NCI-H1436 (cell line): ENCODE measurements around the gene IL31RA.
"Not testable (repeated sequence)": the region's sequence is repeated elsewhere in the genome, so short reads cannot be mapped to it uniquely, and the experiment has no call there.

ENCODE experiments used
- DNase-seq: peaks from one replicate; lab custom pipeline; 2025; lab: John Stamatoyannopoulos, UW

IL31RA gene

DNA sequence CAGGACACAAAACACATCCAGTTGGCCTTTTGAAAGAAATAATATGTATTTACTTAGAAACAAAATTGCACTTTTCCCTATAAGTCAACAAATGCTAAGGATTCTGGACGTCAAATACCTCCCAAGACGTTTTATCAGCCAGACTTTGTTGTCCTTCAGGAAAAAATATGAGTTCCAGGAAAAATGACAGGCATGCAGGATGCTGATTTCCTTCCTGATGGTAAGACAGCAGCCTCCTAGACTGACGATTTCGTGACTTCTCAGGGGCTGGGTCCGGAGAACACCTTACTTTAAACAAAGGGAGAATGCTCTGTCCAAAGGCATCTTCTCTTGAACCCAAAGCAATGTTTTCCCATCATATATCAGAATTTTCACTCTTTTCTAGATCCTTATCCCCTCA, 74.6 kb downstream of the IL31RA start:
- no peak for DNase-seq

- DNase-seq: no peak
Observed at GRCh38 chr5:55926476-55926875, 75.3 kb downstream of the IL31RA start.

DNA sequence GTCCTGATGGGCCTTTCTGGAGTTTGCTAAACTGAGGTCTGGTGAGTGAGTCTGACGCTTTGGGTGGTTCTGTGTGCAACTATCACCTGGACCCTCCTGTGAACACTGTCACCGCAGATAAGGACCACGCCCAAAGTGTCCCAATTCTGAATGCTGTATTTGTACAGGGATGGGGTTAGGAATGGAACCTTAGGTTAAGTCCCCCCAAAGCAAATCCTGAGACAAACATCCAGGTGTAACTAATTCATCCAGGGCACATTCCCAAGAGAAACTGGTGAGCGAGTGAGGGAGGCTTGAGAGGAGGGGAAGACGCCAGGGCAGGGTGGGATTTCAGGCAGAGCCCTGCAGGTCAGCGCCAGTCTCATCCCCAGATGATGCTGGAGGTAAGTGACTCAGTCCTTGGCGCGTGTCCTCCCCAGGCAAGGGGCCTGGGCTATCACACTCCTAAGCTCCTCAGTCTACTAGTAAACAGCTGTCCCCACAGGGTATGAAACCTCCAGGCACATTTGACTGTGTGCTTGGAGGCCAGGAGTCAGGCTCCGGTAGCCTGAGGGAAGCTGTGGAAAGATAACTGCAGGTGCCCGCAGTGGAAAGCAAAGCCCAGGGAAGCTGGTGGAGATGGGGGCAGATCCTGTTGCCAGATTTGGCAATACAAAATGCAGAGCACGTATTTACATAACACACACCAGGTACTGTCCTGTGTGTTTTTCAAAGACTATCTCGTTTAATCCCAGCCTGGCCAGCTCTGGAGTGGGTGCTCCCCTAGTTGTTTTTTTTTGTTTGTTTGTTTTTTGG, 76.9 kb downstream of the IL31RA start:
- no peak for DNase-seq

GRCh38 chr5:55929020-55929799, 78.1 kb downstream of the IL31RA start:
- DNase-seq: no peak

DNA sequence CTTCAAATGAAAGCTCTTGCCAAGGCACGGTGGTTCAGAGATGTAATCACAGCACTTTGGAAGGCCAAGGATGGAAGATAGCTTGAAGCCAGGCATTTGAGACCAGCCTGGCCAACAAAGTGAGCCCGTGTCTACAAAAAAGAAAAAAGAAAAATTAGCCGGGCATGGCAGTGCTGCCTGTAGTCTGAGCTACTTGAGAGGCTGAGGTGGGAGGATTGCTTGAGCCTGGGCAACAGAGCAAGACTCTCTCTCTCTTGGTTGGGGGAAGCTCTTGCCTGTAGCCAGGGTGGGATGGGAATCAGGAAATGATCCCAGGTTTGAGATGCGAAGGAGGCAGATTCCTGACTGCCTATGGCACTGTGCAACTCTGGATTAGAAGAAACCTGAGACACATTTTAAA, 81.5 kb downstream of the IL31RA start:
- DNase-seq: no peak

DNA sequence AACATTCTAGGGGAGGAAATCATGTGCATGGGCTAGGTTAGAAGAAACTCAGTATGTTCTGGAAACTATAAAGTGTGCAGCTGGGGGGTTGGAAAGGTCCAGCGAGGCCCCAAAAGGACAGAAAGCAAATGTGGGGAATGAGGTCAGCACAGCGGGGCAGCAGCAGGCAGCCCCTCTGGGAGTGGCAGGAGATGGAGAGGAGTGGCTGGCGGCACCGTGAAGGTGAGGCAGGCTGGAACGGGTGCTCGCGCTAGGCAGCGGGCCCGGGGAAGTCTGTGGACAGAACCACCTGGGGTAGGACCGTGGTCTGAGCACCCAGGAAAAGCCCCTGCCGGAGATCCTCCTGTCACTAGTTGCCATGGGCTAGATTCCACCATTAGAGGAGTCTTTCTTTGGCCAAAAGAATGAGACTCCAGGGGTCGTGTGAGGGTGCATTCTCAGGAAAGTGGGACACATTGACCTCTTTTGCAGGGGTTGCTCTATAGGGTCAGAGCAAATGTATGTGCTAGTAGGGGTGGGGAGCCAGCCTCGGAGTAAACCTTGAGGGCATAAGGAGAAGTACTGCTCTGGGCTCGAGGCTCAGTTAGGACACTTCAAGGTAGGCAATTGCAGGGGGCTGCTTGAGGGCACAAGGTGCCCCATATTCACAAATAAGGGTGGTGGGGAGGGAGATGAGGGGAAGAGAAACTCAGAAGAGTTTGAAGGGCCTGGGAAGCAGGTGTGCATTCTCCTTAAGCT, 82.4 kb downstream of the IL31RA start:
- no peak for DNase-seq

DNA sequence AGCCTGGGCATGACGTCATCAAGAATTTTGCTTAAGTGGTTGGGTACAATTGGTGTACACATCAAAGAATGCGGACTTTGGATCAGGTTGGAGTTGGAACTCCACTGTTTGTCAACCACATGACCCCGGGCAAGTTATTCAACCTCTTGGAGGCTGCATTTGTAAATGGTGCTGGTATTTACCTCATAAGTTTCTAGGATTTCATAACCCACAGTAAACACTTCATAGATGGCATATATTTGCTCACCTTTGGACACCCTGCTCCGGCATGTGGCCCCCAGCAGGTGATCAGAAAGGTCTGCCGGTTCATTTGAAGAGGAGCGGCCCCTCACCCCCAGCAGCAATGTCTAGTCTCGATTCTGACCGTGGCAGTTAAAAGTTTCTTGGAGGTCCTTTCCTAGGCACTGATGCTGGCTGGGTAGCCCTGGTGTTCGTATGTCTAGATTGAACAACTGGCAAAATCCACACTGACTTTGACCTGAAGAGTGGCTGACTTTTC, 83.0 kb downstream of the IL31RA start:
- DNase-seq: no peak

DNA sequence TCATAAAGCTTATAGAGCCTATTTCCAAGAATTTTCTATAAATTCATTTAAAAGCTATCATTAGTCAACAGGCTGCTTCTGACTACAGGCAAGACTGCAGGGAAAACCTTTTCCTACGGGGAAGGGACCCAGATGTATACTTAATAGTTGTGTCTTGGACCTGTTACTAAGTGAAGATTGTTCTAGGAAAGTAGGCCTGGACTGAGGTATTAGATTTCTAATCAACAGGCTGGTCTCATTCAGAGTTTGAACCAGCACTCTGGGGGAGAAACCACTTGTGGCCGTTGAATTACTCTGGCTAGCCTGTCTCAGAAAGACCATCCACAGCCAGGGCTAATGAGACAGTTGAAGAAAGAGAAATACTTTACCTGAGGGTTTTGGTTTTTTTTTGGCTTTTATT, 83.6 kb downstream of the IL31RA start:
- no peak for DNase-seq

- no peak for DNase-seq
Observed at GRCh38 chr5:55935371-55935770, 84.2 kb downstream of the IL31RA start.

DNA sequence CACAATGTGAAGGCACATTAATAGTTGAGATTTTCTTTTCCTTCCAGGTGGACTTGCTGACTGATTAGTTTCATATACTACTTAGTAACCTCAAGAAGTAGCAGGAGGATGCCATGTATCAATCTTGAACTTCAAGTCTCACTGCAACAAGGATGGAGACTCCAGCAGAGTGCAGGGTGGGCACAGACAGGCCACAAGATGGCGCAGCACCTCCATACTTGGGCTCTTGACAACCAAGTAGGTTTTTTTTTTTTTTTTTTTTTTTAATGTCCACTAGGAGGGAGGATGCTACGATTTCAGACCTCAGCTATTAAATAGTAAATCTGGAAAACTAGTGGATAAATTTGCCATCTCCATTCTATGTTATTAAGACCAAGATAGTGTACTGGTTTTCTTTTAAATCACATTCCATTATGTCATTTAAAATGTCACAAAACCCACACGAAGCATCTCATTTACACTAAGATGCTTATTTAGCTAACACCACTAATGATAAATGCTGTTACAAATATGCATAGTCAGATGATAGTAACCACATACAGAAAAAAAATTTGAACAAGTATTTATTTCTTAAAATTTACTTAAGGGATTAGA, 85.0 kb downstream of the IL31RA start:
- peak; percentile 53 for DNase-seq

DNA sequence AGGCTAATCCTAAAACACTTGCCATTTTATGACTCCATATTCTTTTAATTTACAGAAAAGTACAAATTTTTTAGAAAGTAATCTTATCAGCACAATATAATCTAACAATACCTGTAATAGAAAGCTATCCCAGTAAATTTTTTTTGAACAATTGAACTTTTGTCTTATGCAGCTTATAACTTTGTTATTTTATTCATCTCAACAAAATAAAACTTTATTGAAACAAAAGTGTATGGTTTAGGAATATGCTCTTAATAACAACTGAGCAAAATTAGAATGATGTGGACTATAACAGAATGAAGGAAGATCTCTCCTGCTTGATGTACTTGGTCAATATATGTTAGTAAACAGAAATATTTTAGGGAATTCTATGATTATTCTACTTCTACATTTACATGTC, 86.4 kb downstream of the IL31RA start:
- not testable (repeated sequence) for DNase-seq

- DNase-seq: not testable (repeated sequence)
Observed at GRCh38 chr5:55941154-55941553, 90.0 kb downstream of the IL31RA start.

- DNase-seq: no peak
Observed at GRCh38 chr5:55959208-55959607, 108.1 kb downstream of the IL31RA start.

DNA sequence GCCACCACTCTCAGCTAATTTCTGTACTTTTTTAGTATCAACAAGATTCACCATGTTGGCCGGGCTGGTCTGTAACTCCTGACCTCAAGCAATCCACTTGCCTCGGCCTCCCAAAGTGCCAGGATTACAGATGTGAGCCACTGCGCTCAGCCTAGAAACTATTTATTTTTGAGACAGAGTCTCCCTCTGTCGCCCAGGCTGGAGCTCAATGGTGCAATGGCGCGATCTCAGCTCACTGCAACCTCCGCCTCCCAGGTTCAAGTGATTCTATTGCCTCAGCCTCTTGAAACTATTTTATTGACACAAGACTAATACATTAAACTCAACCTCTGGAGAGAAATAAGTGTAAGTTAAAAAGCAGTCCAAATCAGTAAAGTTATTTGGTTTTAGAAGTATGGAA, 109.6 kb downstream of the IL31RA start:
- no peak for DNase-seq

DNA sequence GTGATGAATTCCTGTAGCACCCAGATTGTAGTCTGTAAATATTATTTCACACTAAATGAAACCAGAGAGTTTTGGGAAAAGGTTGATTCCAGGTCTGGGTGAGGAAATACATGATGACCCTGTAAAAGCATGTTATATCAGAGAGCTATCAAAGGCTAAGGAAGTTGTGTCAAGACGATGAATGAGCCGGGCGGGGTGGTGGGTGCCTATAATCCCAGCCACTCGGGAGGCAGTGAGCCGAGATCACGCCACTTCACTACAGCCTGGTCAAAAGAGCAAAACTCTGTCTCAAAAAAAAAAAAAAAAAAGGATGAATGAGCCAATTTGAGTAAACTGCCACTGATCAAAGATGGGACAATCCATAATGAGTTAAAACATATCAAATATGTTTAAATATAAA, 114.4 kb downstream of the IL31RA start:
- DNase-seq: no peak

- DNase-seq: no peak
Observed at GRCh38 chr5:55966284-55966683, 115.1 kb downstream of the IL31RA start.

GRCh38 chr5:55969956-55970355, 118.8 kb downstream of the IL31RA start:
- no peak for DNase-seq
